ENCODE results near the gene C22orf39.

Gene C22orf39

DNA sequence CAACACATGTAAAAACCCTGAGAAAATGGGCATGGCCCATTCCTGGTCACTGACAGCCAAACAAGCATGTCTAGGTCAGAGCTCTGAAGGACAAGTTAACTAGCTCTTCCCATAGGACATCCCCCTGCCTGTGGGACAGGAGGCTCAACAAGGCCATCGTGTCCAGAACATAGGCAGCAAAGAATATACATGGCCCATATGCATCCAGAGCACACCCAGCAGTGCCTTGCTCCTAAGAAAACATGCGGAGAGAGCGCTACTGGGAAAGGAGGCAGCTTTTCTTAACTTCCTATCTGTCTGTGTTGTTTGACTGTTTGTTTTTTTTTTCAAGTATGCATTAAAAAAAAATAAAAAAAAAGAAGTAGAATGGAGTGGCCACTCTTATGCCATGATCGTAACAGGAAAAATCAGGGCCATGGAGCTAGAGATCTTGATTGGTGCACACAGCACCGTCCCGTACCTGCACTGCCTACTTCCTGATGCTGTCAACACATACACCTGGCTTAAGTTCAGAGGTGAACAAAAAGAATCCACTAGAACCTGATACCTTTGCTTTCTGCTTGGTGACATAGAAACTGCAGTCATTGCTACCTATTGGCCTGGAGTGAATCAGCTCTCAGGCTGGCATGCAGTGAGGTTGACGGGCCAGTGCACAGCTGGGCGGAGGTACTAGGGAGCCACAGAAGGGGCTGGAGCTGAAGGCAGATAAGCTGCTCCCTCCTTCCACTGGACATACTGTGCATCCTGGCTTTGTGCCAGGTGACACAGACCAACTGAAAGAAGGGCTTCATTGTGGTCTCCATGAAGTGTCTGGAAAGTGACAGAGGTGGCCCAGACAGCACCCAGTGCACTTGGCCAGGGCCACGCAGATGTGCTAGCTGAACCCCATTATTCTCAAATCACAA is 19.6 kb upstream of the C22orf39 start:
- TF ChIP-seq TAF1 (IDR thresholded peaks at IDR 0.05; ENCODE audit: low read depth) (no peak), TEAD4 (IDR thresholded peaks at IDR 0.05) (no peak), ZBTB7A (IDR thresholded peaks at IDR 0.05; ENCODE audit: low read depth) (no peak), EGR1 (IDR thresholded peaks at IDR 0.05) (no peak), NFIC (IDR thresholded peaks at IDR 0.05) (no peak), TCF12 (IDR thresholded peaks at IDR 0.05; ENCODE audit: low read depth) (no peak), CREB1 (IDR thresholded peaks at IDR 0.05; ENCODE audit: low read depth) (no peak), RAD21 (IDR thresholded peaks at IDR 0.05; ENCODE audit: low read depth) (no peak), CEBPB (IDR thresholded peaks at IDR 0.05) (no peak), YY1 (IDR thresholded peaks at IDR 0.05; ENCODE audit: low read depth) (no peak), FOXM1 (IDR thresholded peaks at IDR 0.05; ENCODE audit: borderline replicate concordance, low read depth) (no peak), EP300 (IDR thresholded peaks at IDR 0.05; ENCODE audit: borderline replicate concordance) (no peak)
- TF ChIP-seq, protein P1, sequence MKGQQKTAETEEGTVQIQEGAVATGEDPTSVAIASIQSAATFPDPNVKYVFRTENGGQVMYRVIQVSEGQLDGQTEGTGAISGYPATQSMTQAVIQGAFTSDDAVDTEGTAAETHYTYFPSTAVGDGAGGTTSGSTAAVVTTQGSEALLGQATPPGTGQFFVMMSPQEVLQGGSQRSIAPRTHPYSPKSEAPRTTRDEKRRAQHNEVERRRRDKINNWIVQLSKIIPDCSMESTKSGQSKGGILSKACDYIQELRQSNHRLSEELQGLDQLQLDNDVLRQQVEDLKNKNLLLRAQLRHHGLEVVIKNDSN (IDR thresholded peaks at IDR 0.05) = no peak
- TF ChIP-seq, protein P2, sequence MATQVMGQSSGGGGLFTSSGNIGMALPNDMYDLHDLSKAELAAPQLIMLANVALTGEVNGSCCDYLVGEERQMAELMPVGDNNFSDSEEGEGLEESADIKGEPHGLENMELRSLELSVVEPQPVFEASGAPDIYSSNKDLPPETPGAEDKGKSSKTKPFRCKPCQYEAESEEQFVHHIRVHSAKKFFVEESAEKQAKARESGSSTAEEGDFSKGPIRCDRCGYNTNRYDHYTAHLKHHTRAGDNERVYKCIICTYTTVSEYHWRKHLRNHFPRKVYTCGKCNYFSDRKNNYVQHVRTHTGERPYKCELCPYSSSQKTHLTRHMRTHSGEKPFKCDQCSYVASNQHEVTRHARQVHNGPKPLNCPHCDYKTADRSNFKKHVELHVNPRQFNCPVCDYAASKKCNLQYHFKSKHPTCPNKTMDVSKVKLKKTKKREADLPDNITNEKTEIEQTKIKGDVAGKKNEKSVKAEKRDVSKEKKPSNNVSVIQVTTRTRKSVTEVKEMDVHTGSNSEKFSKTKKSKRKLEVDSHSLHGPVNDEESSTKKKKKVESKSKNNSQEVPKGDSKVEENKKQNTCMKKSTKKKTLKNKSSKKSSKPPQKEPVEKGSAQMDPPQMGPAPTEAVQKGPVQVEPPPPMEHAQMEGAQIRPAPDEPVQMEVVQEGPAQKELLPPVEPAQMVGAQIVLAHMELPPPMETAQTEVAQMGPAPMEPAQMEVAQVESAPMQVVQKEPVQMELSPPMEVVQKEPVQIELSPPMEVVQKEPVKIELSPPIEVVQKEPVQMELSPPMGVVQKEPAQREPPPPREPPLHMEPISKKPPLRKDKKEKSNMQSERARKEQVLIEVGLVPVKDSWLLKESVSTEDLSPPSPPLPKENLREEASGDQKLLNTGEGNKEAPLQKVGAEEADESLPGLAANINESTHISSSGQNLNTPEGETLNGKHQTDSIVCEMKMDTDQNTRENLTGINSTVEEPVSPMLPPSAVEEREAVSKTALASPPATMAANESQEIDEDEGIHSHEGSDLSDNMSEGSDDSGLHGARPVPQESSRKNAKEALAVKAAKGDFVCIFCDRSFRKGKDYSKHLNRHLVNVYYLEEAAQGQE (IDR thresholded peaks at IDR 0.05; ENCODE audit: low read depth) = no peak
- TF ChIP-seq, protein P3, sequence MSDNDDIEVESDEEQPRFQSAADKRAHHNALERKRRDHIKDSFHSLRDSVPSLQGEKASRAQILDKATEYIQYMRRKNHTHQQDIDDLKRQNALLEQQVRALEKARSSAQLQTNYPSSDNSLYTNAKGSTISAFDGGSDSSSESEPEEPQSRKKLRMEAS (IDR thresholded peaks at IDR 0.05) = no peak

DNA sequence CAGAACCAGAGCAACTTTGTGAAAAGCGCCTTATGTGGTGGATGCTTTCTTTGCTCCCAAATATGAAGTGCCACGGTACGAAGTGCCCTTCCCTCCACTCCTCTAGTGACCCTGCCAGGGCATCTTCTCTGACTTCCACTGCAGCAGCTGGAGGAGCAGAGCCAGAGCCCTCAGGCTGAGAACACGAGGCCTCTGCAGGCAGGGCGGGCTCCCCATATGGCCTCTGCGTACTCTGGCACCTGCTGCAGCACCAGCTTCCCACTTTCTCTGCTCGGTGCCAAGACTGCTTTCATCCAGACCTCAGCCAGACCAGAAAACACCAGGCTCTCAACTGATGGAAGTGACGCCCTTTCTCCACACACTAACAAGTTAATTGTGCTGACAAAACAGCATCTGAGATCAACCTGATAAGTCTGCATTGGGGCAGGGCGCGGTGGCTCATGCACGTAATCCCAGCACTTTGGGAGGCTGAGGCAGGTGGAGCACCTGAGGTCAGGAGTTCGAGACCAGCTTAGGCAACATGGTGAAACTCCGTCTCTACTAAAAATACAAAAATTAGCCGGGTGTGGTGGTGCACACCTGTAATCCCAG is 18.7 kb upstream of the C22orf39 start:
- no peak for TF ChIP-seq EP300 (IDR thresholded peaks at IDR 0.05; ENCODE audit: borderline replicate concordance)
- TF ChIP-seq ZBTB7A (IDR thresholded peaks at IDR 0.05; ENCODE audit: low read depth) = no peak
- TF ChIP-seq TAF1 (IDR thresholded peaks at IDR 0.05; ENCODE audit: low read depth) = no peak
- TF ChIP-seq FOXM1 (IDR thresholded peaks at IDR 0.05; ENCODE audit: borderline replicate concordance, low read depth) = no peak
- TF ChIP-seq, protein P2 (IDR thresholded peaks at IDR 0.05; ENCODE audit: low read depth) = no peak
- no peak for TF ChIP-seq TCF12 (IDR thresholded peaks at IDR 0.05; ENCODE audit: low read depth)
- no peak for TF ChIP-seq EGR1 (IDR thresholded peaks at IDR 0.05)

DNA sequence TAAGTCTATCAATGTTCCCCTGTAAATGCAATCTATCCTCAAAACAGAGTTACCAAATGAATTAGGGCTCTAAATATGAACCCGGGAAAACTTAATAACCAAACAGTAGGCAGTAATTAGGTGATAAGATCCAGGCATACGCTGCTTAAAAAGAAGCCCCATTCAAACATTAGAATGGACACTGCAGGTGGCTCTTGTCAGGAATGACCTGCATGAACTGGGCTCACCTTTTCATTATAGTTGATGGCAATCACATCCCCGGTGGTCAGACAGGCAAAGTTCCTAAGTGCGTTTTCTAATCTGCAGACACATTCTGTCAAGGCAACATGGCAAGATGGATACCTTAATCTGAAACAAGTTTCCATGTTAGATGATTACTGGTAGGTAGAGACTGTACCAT is 17.5 kb upstream of the C22orf39 start:
- TF ChIP-seq YY1 (IDR thresholded peaks at IDR 0.05; ENCODE audit: low read depth) = no peak
- TF ChIP-seq RAD21 (IDR thresholded peaks at IDR 0.05; ENCODE audit: low read depth) = no peak
- TF ChIP-seq CREB1 (IDR thresholded peaks at IDR 0.05; ENCODE audit: low read depth) = no peak
- TF ChIP-seq, protein P2 (IDR thresholded peaks at IDR 0.05; ENCODE audit: low read depth) = no peak
- TF ChIP-seq EP300 (IDR thresholded peaks at IDR 0.05; ENCODE audit: borderline replicate concordance) = no peak
- TF ChIP-seq EGR1 (IDR thresholded peaks at IDR 0.05) = no peak
- TF ChIP-seq TEAD4 (IDR thresholded peaks at IDR 0.05) = no peak

DNA sequence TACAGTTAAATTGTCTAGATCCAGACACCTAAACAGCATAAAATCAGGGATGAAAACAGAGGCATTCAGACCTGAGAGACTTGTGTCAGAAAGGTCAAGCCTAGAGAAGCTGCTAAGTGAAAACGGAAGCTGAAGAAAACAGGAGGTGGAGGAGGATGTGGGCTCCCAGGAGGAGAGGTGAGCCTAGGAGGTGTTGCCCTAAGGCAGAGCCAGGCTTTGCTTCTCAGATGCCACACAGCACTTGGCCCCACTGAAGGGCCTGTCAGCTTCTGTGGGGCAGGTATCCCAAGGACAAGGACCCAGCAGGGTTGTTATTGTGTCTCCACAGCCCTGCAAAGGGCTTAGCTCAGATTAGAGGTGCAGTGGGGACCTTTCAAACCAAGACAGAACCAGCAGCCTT is 17.0 kb upstream of the C22orf39 start:
- no peak for TF ChIP-seq YY1 (IDR thresholded peaks at IDR 0.05; ENCODE audit: low read depth)
- TF ChIP-seq, protein P1 (IDR thresholded peaks at IDR 0.05) = no peak
- TF ChIP-seq EGR1 (IDR thresholded peaks at IDR 0.05) = no peak
- TF ChIP-seq NFIC (IDR thresholded peaks at IDR 0.05) = no peak
- TF ChIP-seq, protein P2 (IDR thresholded peaks at IDR 0.05; ENCODE audit: low read depth) = no peak
- no peak for TF ChIP-seq CEBPB (IDR thresholded peaks at IDR 0.05)
- no peak for TF ChIP-seq CREB1 (IDR thresholded peaks at IDR 0.05; ENCODE audit: low read depth)
- no peak for TF ChIP-seq EP300 (IDR thresholded peaks at IDR 0.05; ENCODE audit: borderline replicate concordance)
- no peak for TF ChIP-seq TCF12 (IDR thresholded peaks at IDR 0.05; ENCODE audit: low read depth)

All from Ishikawa (cell line).